Measurements from ENCODE around the gene ZNF628.

ZNF628 gene

GRCh38 chr19:55461974-55462626, 14.3 kb upstream of the ZNF628 start:
- Histone ChIP-seq H3K9me3 (ENCODE audit: insufficient read depth, low read length, severe bottlenecking) (no peaks in the 10 kb centered on the region), H3K27ac (ENCODE audit: low read length) (peak overlapping the region; percentile 71), H3K4me1 (ENCODE audit: insufficient read depth, low read length) (peaks cover 34% of the 10 kb centered on the region), H3K36me3 (ENCODE audit: insufficient read depth, low read length) (no peaks in the 10 kb centered on the region), H3K79me2 (ENCODE audit: insufficient read depth, low read length) (peaks cover 28% of the 10 kb centered on the region), H4K20me1 (ENCODE audit: insufficient read depth, low read length) (0 out of 2 replicates have a peak, but pooled peaks cover 7% of the 10 kb centered on the region), H3K27me3 (ENCODE audit: insufficient read depth, low read length, poor library complexity) (no peaks in the 10 kb centered on the region), H2AFZ (ENCODE audit: low read depth, low read length) (peak overlapping the region; percentile 66), H3K9ac (ENCODE audit: low read depth, low read length) (peak overlapping the region; percentile 55), H3K4me3 (ENCODE audit: low read depth in 1 of 2, low read length in 2 of 2) (peak overlapping the region; percentile 10 to 65; a peak in 3 of 4 replicates), H3K4me2 (ENCODE audit: insufficient read depth, low read length) (peak overlapping the region; percentile 80)
- TF ChIP-seq EZH2 (IDR thresholded peaks at IDR 0.05; ENCODE audit: borderline replicate concordance, low read depth, low read length, severe bottlenecking) (no peak), CTCF (IDR thresholded peaks at IDR 0.05; ENCODE audit: borderline replicate concordance, extremely low read depth, low read length, poor library complexity, severe bottlenecking) (no peak)
- DNase-seq (no peak), ATAC-seq (ENCODE audit: insufficient read depth, low read depth) (no peak)

GRCh38 chr19:55462722-55463121, 13.7 kb upstream of the ZNF628 start:
- Histone ChIP-seq H4K20me1 (ENCODE audit: insufficient read depth, low read length) (0 out of 2 replicates have a peak, but pooled peaks cover 7% of the 10 kb centered on the region), H3K27me3 (ENCODE audit: insufficient read depth, low read length, poor library complexity) (no peaks in the 10 kb centered on the region), H3K4me1 (ENCODE audit: insufficient read depth, low read length) (peaks cover 36% of the 10 kb centered on the region), H3K36me3 (ENCODE audit: insufficient read depth, low read length) (no peaks in the 10 kb centered on the region), H2AFZ (ENCODE audit: low read depth, low read length) (no peak overlapping the region), H3K9me3 (ENCODE audit: insufficient read depth, low read length, severe bottlenecking) (no peaks in the 10 kb centered on the region), H3K79me2 (ENCODE audit: insufficient read depth, low read length) (peaks cover 28% of the 10 kb centered on the region), H3K4me3 (ENCODE audit: low read depth in 1 of 2, low read length in 2 of 2) (peak overlapping the region in 1 of 2 experiments; percentile 65; a peak in 2 of 4 replicates), H3K27ac (ENCODE audit: low read length) (no peak overlapping the region), H3K4me2 (ENCODE audit: insufficient read depth, low read length) (peak overlapping the region; percentile 80), H3K9ac (ENCODE audit: low read depth, low read length) (peak overlapping the region; percentile 55; the same call in 1 of the 2 replicates)
- DNase-seq (no peak), ATAC-seq (ENCODE audit: insufficient read depth, low read depth) (no peak)
- TF ChIP-seq CTCF (IDR thresholded peaks at IDR 0.05; ENCODE audit: borderline replicate concordance, extremely low read depth, low read length, poor library complexity, severe bottlenecking) = no peak
- no peak for TF ChIP-seq EZH2 (IDR thresholded peaks at IDR 0.05; ENCODE audit: borderline replicate concordance, low read depth, low read length, severe bottlenecking)

- H3K4me1 ChIP-seq (ENCODE audit: insufficient read depth, low read length) = peaks cover 41% of the 10 kb centered on the region
- peak overlapping the region; percentile 7; the same call in 1 of the 2 replicates for H3K9ac ChIP-seq (ENCODE audit: low read depth, low read length)
- no peak overlapping the region for H3K4me2 ChIP-seq (ENCODE audit: insufficient read depth, low read length)
- 0 out of 2 replicates have a peak, but pooled peaks cover 7% of the 10 kb centered on the region for H4K20me1 ChIP-seq (ENCODE audit: insufficient read depth, low read length)
- H3K27ac ChIP-seq (ENCODE audit: low read length) = no peak overlapping the region
- H2AFZ ChIP-seq (ENCODE audit: low read depth, low read length) = no peak overlapping the region
- ATAC-seq (ENCODE audit: insufficient read depth, low read depth) = no peak
- H3K27me3 ChIP-seq (ENCODE audit: insufficient read depth, low read length, poor library complexity) = no peaks in the 10 kb centered on the region
- peaks cover 24% of the 10 kb centered on the region for H3K79me2 ChIP-seq (ENCODE audit: insufficient read depth, low read length)
- no peaks in the 10 kb centered on the region for H3K36me3 ChIP-seq (ENCODE audit: insufficient read depth, low read length)
- H3K9me3 ChIP-seq (ENCODE audit: insufficient read depth, low read length, severe bottlenecking) = no peaks in the 10 kb centered on the region
- TF ChIP-seq CTCF (IDR thresholded peaks at IDR 0.05; ENCODE audit: borderline replicate concordance, extremely low read depth, low read length, poor library complexity, severe bottlenecking) = no peak
- TF ChIP-seq EZH2 (IDR thresholded peaks at IDR 0.05; ENCODE audit: borderline replicate concordance, low read depth, low read length, severe bottlenecking) = no peak
- no peak for DNase-seq
- H3K4me3 ChIP-seq (ENCODE audit: low read depth in 1 of 2, low read length in 2 of 2) = no peak overlapping the region
Observed at GRCh38 chr19:55463583-55464031, 12.8 kb upstream of the ZNF628 start.

Data from DND-41 (cell line).